WTC11 (cell line): ENCODE measurements around the gene UVRAG.

Experiments used
- CREB1 ChIP-seq: sonication (generic); formaldehyde crosslinking; IDR thresholded peaks from 2 replicates; pipeline ENCODE4 v1.8.0; 2023; ENCODE audit warnings: mild to moderate bottlenecking, missing genetic modification reagents
- CREM ChIP-seq: sonication (generic); formaldehyde crosslinking; IDR thresholded peaks from 2 replicates; pipeline ENCODE4 v1.8.1; 2022; ENCODE audit warnings: mild to moderate bottlenecking, missing genetic modification reagents, moderate library complexity
- JUN ChIP-seq: sonication (generic); formaldehyde crosslinking; IDR thresholded peaks from 2 replicates; pipeline ENCODE4 v1.8.0; 2023; ENCODE audit warnings: mild to moderate bottlenecking, missing genetic modification reagents
- NR3C1 ChIP-seq: sonication (generic); formaldehyde crosslinking; conservative IDR thresholded peaks from 2 replicates; pipeline ENCODE4 v1.8.1; 2023; ENCODE audit warnings: low read depth, mild to moderate bottlenecking, missing genetic modification reagents
- ZNF121 ChIP-seq: sonication (generic); formaldehyde crosslinking; IDR thresholded peaks from 2 replicates; pipeline ENCODE4 v1.8.0; 2023; ENCODE audit warnings: missing genetic modification reagents
- ZNF671 ChIP-seq: fragments of 250-450 bp; sonication (Bioruptor Pico); IDR thresholded peaks from 2 replicates; pipeline ENCODE4 v1.8.0; 2021; ENCODE audit warnings: mild to moderate bottlenecking
- TF ChIP-seq, protein P1 (sequence below): sonication (generic); formaldehyde crosslinking; IDR thresholded peaks from 2 replicates; pipeline ENCODE4 v1.8.0; 2022; ENCODE audit warnings: mild to moderate bottlenecking, missing genetic modification reagents
- TF ChIP-seq, protein P2 (sequence below): fragments of 200-600 bp; IDR thresholded peaks from 2 replicates; pipeline ENCODE4 v1.8.0; 2022; ENCODE audit warnings: antibody characterized with exemption
- TF ChIP-seq, protein P3 (sequence below): sonication (generic); formaldehyde crosslinking; IDR thresholded peaks from 2 replicates; pipeline ENCODE4 v1.8.1; 2022; ENCODE audit warnings: low read depth, mild to moderate bottlenecking, moderate library complexity, missing genetic modification reagents, borderline replicate concordance
- TF ChIP-seq, protein P4 (sequence below): sonication (generic); formaldehyde crosslinking; IDR thresholded peaks from 2 replicates; pipeline ENCODE4 v1.8.1; 2023; ENCODE audit warnings: mild to moderate bottlenecking, missing genetic modification reagents, moderate library complexity

DNA sequence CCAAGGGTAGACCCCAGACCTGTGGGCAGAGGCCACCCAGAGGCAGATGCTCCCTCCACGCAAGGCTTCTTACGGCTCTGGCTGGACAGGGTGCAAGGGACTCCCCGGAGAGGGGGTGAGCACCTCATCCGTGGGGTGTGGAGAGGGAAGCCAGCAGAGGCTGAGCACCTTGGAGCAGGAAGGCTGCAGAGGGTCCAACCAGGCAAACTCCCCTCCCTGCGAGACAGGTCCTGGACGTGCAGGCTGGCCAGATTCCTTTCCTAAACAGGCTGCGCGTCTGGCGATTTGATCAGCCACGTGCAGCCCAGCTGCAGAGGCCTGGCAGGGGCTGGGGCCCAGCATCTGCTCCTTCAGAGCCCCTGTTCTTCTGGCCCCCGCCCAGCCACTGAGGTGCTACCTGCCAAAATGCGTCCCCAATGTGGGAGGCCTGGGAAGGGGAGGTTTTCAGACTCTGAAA lies 342.0 kb downstream of the UVRAG start:
- TF ChIP-seq, protein P1, sequence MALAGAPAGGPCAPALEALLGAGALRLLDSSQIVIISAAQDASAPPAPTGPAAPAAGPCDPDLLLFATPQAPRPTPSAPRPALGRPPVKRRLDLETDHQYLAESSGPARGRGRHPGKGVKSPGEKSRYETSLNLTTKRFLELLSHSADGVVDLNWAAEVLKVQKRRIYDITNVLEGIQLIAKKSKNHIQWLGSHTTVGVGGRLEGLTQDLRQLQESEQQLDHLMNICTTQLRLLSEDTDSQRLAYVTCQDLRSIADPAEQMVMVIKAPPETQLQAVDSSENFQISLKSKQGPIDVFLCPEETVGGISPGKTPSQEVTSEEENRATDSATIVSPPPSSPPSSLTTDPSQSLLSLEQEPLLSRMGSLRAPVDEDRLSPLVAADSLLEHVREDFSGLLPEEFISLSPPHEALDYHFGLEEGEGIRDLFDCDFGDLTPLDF (CRISPR knock-in tag): no peak
- TF ChIP-seq JUN (CRISPR knock-in tag) (no peak), CREM (CRISPR knock-in tag) (no peak), ZNF121 (CRISPR knock-in tag) (no peak), NR3C1 (CRISPR knock-in tag) (no peak), CREB1 (CRISPR knock-in tag) (no peak), ZNF671 (CRISPR knock-in tag) (no peak)
- TF ChIP-seq, protein P2, sequence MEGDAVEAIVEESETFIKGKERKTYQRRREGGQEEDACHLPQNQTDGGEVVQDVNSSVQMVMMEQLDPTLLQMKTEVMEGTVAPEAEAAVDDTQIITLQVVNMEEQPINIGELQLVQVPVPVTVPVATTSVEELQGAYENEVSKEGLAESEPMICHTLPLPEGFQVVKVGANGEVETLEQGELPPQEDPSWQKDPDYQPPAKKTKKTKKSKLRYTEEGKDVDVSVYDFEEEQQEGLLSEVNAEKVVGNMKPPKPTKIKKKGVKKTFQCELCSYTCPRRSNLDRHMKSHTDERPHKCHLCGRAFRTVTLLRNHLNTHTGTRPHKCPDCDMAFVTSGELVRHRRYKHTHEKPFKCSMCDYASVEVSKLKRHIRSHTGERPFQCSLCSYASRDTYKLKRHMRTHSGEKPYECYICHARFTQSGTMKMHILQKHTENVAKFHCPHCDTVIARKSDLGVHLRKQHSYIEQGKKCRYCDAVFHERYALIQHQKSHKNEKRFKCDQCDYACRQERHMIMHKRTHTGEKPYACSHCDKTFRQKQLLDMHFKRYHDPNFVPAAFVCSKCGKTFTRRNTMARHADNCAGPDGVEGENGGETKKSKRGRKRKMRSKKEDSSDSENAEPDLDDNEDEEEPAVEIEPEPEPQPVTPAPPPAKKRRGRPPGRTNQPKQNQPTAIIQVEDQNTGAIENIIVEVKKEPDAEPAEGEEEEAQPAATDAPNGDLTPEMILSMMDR: no peak
- TF ChIP-seq, protein P3, sequence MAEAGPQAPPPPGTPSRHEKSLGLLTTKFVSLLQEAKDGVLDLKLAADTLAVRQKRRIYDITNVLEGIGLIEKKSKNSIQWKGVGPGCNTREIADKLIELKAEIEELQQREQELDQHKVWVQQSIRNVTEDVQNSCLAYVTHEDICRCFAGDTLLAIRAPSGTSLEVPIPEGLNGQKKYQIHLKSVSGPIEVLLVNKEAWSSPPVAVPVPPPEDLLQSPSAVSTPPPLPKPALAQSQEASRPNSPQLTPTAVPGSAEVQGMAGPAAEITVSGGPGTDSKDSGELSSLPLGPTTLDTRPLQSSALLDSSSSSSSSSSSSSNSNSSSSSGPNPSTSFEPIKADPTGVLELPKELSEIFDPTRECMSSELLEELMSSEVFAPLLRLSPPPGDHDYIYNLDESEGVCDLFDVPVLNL: no peak
- TF ChIP-seq, protein P4, sequence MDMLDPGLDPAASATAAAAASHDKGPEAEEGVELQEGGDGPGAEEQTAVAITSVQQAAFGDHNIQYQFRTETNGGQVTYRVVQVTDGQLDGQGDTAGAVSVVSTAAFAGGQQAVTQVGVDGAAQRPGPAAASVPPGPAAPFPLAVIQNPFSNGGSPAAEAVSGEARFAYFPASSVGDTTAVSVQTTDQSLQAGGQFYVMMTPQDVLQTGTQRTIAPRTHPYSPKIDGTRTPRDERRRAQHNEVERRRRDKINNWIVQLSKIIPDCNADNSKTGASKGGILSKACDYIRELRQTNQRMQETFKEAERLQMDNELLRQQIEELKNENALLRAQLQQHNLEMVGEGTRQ (CRISPR knock-in tag): no peak
